Measurements from ENCODE around the gene MAN2A2. TPM values are rescaled to one million over a fixed set of nuclear protein-coding genes. Genes with fewer than 3 reads are reported as not detected.

The MAN2A2 gene
- total and polyA plus RNA-seq, 2 of the 8 experiments (the other 6 are each of a cell fraction or from before 2014, with no cell fraction given): 23.1 to 29.7 TPM

- peaks cover 3 to 6% (median 4%) of the 10 kb centered on the region in 4 experiments; a peak in 6 of 7 replicates for H3K4me1 ChIP-seq (replicated peaks in 1 of 4; ENCODE audit: control insufficient read depth in 3 of 4, insufficient read depth in 4 of 4, low read length in 3 of 4)
- no peak overlapping the region for H3K23ac ChIP-seq (ENCODE audit: insufficient read length)
- H3K9me3 ChIP-seq (ENCODE audit: insufficient read depth in 2 of 2, low read depth in 1 of 2, low read length in 1 of 2): no peaks in the 10 kb centered on the region
- H2BK120ac ChIP-seq (replicated peaks; ENCODE audit: low read depth, low read length): no peak overlapping the region
- H3K36me3 ChIP-seq (ENCODE audit: control insufficient read depth in 2 of 4, insufficient read depth in 4 of 4, low read length in 3 of 4): no peaks in the 10 kb centered on the region; a peak in 3 of 8 replicates
- peaks cover 13% of the 10 kb centered on the region; the same call in 1 of the 2 replicates for H3K23me2 ChIP-seq (ENCODE audit: low read depth, low read length)
- no peak for FAIRE-seq
- H2BK20ac ChIP-seq (ENCODE audit: low read length): no peak overlapping the region
- H4K20me1 ChIP-seq (replicated peaks in 1 of 2; ENCODE audit: control insufficient read depth in 1 of 2, insufficient read depth in 2 of 2, low read length in 2 of 2): peaks cover 0 to 6% of the 10 kb centered on the region in 2 experiments
- peaks cover 0 to 16% (median 8%) of the 10 kb centered on the region in 4 experiments; a peak in 5 of 7 replicates for H3K27me3 ChIP-seq (replicated peaks in 1 of 4; ENCODE audit: control insufficient read depth in 3 of 4, extremely low read depth in 1 of 4, insufficient read depth in 3 of 4, low read length in 3 of 4)
- H4K91ac ChIP-seq (replicated peaks; ENCODE audit: insufficient read length, low read length): no peak overlapping the region
- POLR2A ChIA-PET (ENCODE audit: partially characterized antibody): interaction anchor here (1.1 kb wide), 1 partner anchor 16 kb away, joined by 4 read pairs; no protein-coding TSS in a partner anchor
- H3K4ac ChIP-seq (replicated peaks; ENCODE audit: insufficient read length, low read depth, low read length): no peak overlapping the region
- CTCF ChIA-PET (ENCODE audit: partially characterized antibody): interaction anchor here (0.6 to 13.3 kb wide), 4 partner anchors 13 to 469 kb away, joined by 3 to 187 read pairs (median 84); partner anchors contain the start of genes FES, HDDC3 and UNC45A
- no peak overlapping the region for H3K14ac ChIP-seq (ENCODE audit: insufficient read length)
- H2AK5ac ChIP-seq (ENCODE audit: low read depth, low read length): no peak overlapping the region
- H3K4me3 ChIP-seq (ENCODE audit: extremely low read depth in 1 of 4, insufficient read depth in 2 of 4, low read depth in 3 of 4, low read length in 4 of 4): no peak overlapping the region
- no peak overlapping the region for H2BK15ac ChIP-seq (ENCODE audit: low read length)
- no peak overlapping the region for H3K9ac ChIP-seq (replicated peaks in 1 of 4; ENCODE audit: extremely low read depth in 1 of 4, low read depth in 3 of 4, low read length in 3 of 4)
- H4K5ac ChIP-seq (ENCODE audit: insufficient read length, low read depth, low read length): no peak overlapping the region
- H3K27ac ChIP-seq (ENCODE audit: low read depth, low read length): no peak overlapping the region
- DNase-seq (ENCODE audit: low read depth in 1 of 2, low spot score in 2 of 2): no peak
- no peak overlapping the region for H3K18ac ChIP-seq (ENCODE audit: extremely low read depth, low read length)
- no peak overlapping the region for H4K8ac ChIP-seq (ENCODE audit: extremely low read depth, insufficient read depth, low read length)
- H2BK5ac ChIP-seq (ENCODE audit: low read depth, low read length): no peak overlapping the region
- H3K4me2 ChIP-seq (ENCODE audit: insufficient read depth in 1 of 2, low read depth in 2 of 2, low read length in 2 of 2): no peak overlapping the region
- H3K79me2 ChIP-seq (ENCODE audit: control insufficient read depth in 1 of 2, insufficient read depth in 2 of 2, low read length in 2 of 2): no peaks in the 10 kb centered on the region
- 81% methylated on average over 15 of the region's 15 CpGs; no CpG with 5 or more reads in 1 of the 2 experiments for WGBS, 2 experiments (ENCODE audit: extremely low coverage in 1 of 2, insufficient coverage in 1 of 2, insufficient read length in 1 of 2, insufficient replicate concordance in 2 of 2, low coverage in 1 of 2, low lambda C conversion rate in 2 of 2, missing lambda C conversion rate in 1 of 2)
- no peak overlapping the region for H2BK12ac ChIP-seq (ENCODE audit: low read depth, low read length)
- H2AFZ ChIP-seq (ENCODE audit: low read length): no peak overlapping the region
- H3K79me1 ChIP-seq (ENCODE audit: low read depth, low read length): no peaks in the 10 kb centered on the region
- H3K56ac ChIP-seq (replicated peaks; ENCODE audit: insufficient read length, low read depth, low read length): no peak overlapping the region
- no peak for TF ChIP-seq CHD1 (IDR thresholded peaks at IDR 0.05; ENCODE audit: low read depth, low read length)
- TF ChIP-seq CTCF (IDR thresholded peaks at IDR 0.05; ENCODE audit: control extremely low read depth in 1 of 3, insufficient read depth in 1 of 3, low read depth in 1 of 3, low read length in 3 of 3): no peak
- TF ChIP-seq EP300 (IDR thresholded peaks at IDR 0.05; ENCODE audit: borderline replicate concordance in 1 of 2, low read depth in 2 of 2, low read length in 2 of 2): no peak
- TF ChIP-seq ATF2 (IDR thresholded peaks at IDR 0.05; ENCODE audit: low read length): no peak
- TF ChIP-seq SP1 (IDR thresholded peaks at IDR 0.05; ENCODE audit: low read depth, low read length): no peak
- no peak for TF ChIP-seq SIRT6 (IDR thresholded peaks at IDR 0.05; ENCODE audit: low read length)
- no peak for TF ChIP-seq E2F6 (IDR thresholded peaks at IDR 0.05)
These were observed 4.1 kb downstream of the MAN2A2 start for GRCh38 chr15:90907051-90907660.
